ENCODE results near the gene SPOP.

The SPOP gene

GRCh38 chr17:49595980-49596379 is 81.9 kb downstream of the SPOP start:
- peaks cover 0 to 17% (median 11%) of the 10 kb centered on the region in 4 donors for H3K4me1 ChIP-seq
- no peak overlapping the region for H3K4me3 ChIP-seq
- intact Hi-C loops (cut with DNase I; ENCODE audit: low total_unique reads), result no loop called here
- H3K9me3 ChIP-seq, result no peaks in the 10 kb centered on the region
- no peak for TF ChIP-seq CTCF (IDR thresholded peaks at IDR 0.05)
- no peaks in the 10 kb centered on the region for H3K27me3 ChIP-seq
- H3K36me3 ChIP-seq, result peaks cover 46 to 76% (median 65%) of the 10 kb centered on the region in 3 donors
- no peak for DNase-seq
- no peak overlapping the region for H3K27ac ChIP-seq

DNA sequence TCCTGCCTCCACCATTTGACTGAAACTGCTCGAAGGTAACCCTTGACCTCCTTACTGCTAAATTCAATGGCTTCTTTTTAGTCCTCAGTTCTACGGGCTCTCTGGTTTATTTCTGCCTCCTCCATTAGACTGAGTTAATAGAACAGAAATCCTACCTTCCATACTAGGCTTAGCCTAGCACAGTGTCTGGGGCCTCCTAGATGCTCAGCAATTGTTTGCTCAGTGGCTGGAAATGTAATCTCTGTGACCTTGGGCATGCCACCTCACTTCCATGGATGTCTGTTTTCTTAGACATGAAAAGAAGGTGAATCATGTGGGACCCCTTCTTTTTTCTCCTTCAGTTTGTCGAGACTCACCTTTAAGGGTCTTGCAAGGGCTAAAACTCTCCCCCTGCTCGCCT is 82.6 kb downstream of the SPOP start:
- intact Hi-C loops (cut with DNase I; ENCODE audit: low total_unique reads), result no loop called here

GRCh38 chr17:49592263-49592662 is 85.6 kb downstream of the SPOP start:
- H3K36me3 ChIP-seq, result peaks cover 32 to 49% (median 37%) of the 10 kb centered on the region in 3 donors
- no peaks in the 10 kb centered on the region for H3K27me3 ChIP-seq
- no peak for DNase-seq
- peaks cover 0 to 28% (median 20%) of the 10 kb centered on the region in 4 donors for H3K4me1 ChIP-seq
- H3K9me3 ChIP-seq, result no peaks in the 10 kb centered on the region
- intact Hi-C loops (cut with DNase I; ENCODE audit: low total_unique reads), result no loop called here
- peak overlapping the region; percentile 21 to 80 for H3K27ac ChIP-seq
- no peak for TF ChIP-seq CTCF (IDR thresholded peaks at IDR 0.05)
- H3K4me3 ChIP-seq, result no peak overlapping the region

More for the DNA sequence above, 82.6 kb downstream of the SPOP start:
- DNase-seq, result no peak
- Histone ChIP-seq H3K4me1 (peaks cover 0 to 17% (median 12%) of the 10 kb centered on the region in 4 donors), H3K4me3 (no peak overlapping the region), H3K27ac (no peak overlapping the region), H3K27me3 (no peaks in the 10 kb centered on the region), H3K9me3 (no peaks in the 10 kb centered on the region), H3K36me3 (peaks cover 39 to 70% (median 58%) of the 10 kb centered on the region in 3 donors)
- no peak for TF ChIP-seq CTCF (IDR thresholded peaks at IDR 0.05)

GRCh38 chr17:49590874-49591273 is 87.0 kb downstream of the SPOP start:
- no peak overlapping the region for H3K4me3 ChIP-seq
- peak overlapping the region; percentile 16 to 80 for H3K27ac ChIP-seq
- H3K9me3 ChIP-seq, result no peaks in the 10 kb centered on the region
- no peak for TF ChIP-seq CTCF (IDR thresholded peaks at IDR 0.05)
- H3K36me3 ChIP-seq, result peaks cover 18 to 40% (median 23%) of the 10 kb centered on the region in 3 donors
- DNase-seq, result no peak
- H3K4me1 ChIP-seq, result peaks cover 0 to 41% (median 25%) of the 10 kb centered on the region in 4 donors
- intact Hi-C loops (cut with DNase I; ENCODE audit: low total_unique reads), result no loop called here
- H3K27me3 ChIP-seq, result no peaks in the 10 kb centered on the region

- intact Hi-C loops (cut with DNase I; ENCODE audit: low total_unique reads), result no loop called here
Measured at GRCh38 chr17:49589577-49589927, 88.3 kb downstream of the SPOP start.

More at GRCh38 chr17:49589577-49589927, 88.3 kb downstream of the SPOP start:
- H3K27me3 ChIP-seq, result no peaks in the 10 kb centered on the region
- H3K4me1 ChIP-seq, result peaks cover 0 to 49% (median 25%) of the 10 kb centered on the region in 4 donors
- DNase-seq, result no peak
- H3K27ac ChIP-seq, result peak overlapping the region; percentile 80 to 83
- H3K4me3 ChIP-seq, result no peak overlapping the region
- H3K36me3 ChIP-seq, result peaks cover 16 to 27% (median 17%) of the 10 kb centered on the region in 3 donors
- TF ChIP-seq CTCF (IDR thresholded peaks at IDR 0.05), result no peak
- H3K9me3 ChIP-seq, result no peaks in the 10 kb centered on the region
